Type B pancreatic cell (in vitro differentiated cells): ENCODE data around the gene IDH2. TPM values are rescaled to one million over a fixed set of nuclear protein-coding genes. Genes with fewer than 3 reads are reported as not detected.
A peak's percentile ranks its signal among the peaks of the same experiment; 100 is the strongest.

ENCODE experiments used
- DNase-seq: peaks from one replicate; pipeline ENCODE4 v3.0.0; 2021; ENCODE audit warnings: mixed read lengths; ENCODE audit not compliant: unreplicated experiment; ENCODE audit errors: extremely low spot score
- H3K27ac Mint-ChIP-seq: 2 replicates; pipeline ENCODE4 v1.8.0; 2021; ENCODE audit warnings: mild to moderate bottlenecking, mixed read lengths
- H3K27me3 Mint-ChIP-seq: 2 replicates; pipeline ENCODE4 v1.8.0; 2021; ENCODE audit warnings: mixed read lengths
- H3K36me3 Mint-ChIP-seq: 2 replicates; pipeline ENCODE4 v1.8.0; 2021; ENCODE audit warnings: mixed read lengths
- H3K4me1 Mint-ChIP-seq: one replicate; pipeline ENCODE4 v1.8.0; 2021; ENCODE audit warnings: mixed read lengths; ENCODE audit not compliant: unreplicated experiment
- H3K4me3 Mint-ChIP-seq: 2 replicates; pipeline ENCODE4 v1.8.0; 2021; ENCODE audit warnings: mild to moderate bottlenecking, mixed read lengths
- H3K9me3 Mint-ChIP-seq: 2 replicates; pipeline ENCODE4 v1.8.0; 2021; ENCODE audit warnings: mixed read lengths
- total RNA-seq: library from RNA; stranded (reverse); gene quantifications from 2 replicates; pipeline ENCODE4 v1.2.1, GENCODE V29; 2021; ENCODE audit warnings: low replicate concordance
- TF ChIP-seq, protein P1 (sequence below): fragments of 200-600 bp; sonication (generic); conservative IDR thresholded peaks from 2 replicates; pipeline ENCODE4 v1.5.0; 2021; ENCODE audit warnings: antibody characterized with exemption, mild to moderate bottlenecking

IDH2 gene
- total RNA-seq, 1 donor from 2014 or later: 225 TPM

GRCh38 chr15:90062023-90062442, 40.2 kb downstream of the IDH2 start:
- Mint-ChIP-seq H3K27ac (peak overlapping the region; percentile 75), H3K36me3 (no peaks in the 10 kb centered on the region), H3K4me3 (peak overlapping the region; percentile 31), H3K4me1 (peaks cover 45% of the 10 kb centered on the region), H3K27me3 (no peaks in the 10 kb centered on the region), H3K9me3 (no peaks in the 10 kb centered on the region)
- DNase-seq: no peak
- TF ChIP-seq, protein P1, sequence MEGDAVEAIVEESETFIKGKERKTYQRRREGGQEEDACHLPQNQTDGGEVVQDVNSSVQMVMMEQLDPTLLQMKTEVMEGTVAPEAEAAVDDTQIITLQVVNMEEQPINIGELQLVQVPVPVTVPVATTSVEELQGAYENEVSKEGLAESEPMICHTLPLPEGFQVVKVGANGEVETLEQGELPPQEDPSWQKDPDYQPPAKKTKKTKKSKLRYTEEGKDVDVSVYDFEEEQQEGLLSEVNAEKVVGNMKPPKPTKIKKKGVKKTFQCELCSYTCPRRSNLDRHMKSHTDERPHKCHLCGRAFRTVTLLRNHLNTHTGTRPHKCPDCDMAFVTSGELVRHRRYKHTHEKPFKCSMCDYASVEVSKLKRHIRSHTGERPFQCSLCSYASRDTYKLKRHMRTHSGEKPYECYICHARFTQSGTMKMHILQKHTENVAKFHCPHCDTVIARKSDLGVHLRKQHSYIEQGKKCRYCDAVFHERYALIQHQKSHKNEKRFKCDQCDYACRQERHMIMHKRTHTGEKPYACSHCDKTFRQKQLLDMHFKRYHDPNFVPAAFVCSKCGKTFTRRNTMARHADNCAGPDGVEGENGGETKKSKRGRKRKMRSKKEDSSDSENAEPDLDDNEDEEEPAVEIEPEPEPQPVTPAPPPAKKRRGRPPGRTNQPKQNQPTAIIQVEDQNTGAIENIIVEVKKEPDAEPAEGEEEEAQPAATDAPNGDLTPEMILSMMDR: no peak

DNA sequence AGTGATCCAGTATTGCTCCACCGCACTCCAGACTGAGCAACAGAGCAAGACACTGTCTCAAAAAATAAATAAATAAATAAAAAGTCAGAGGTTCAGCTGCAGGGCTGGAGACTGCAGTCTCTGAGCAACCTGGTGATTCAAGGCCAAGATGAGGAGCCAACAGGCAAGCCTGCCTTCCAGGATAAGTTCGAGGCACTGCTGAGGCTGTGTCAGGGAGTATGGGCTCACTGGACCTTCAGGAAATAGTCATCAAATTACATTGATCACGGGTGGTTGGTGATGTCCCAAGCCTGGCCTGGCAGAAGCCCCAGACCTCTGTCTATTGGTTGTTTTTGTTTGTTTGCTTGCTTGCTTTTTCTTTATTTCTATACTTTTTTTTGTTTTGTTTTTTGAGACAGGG, 41.5 kb downstream of the IDH2 start:
- Mint-ChIP-seq H3K27ac (no peak overlapping the region), H3K36me3 (no peaks in the 10 kb centered on the region), H3K4me3 (no peak overlapping the region), H3K4me1 (peaks cover 45% of the 10 kb centered on the region), H3K9me3 (no peaks in the 10 kb centered on the region), H3K27me3 (no peaks in the 10 kb centered on the region)
- TF ChIP-seq, protein P1: no peak
- DNase-seq: no peak

GRCh38 chr15:90059208-90059985, 42.9 kb downstream of the IDH2 start:
- H3K27me3 Mint-ChIP-seq: no peaks in the 10 kb centered on the region
- H3K36me3 Mint-ChIP-seq: peaks cover 4% of the 10 kb centered on the region
- peak overlapping the region; percentile 76 for H3K27ac Mint-ChIP-seq
- H3K4me3 Mint-ChIP-seq: no peak overlapping the region
- H3K4me1 Mint-ChIP-seq: peaks cover 54% of the 10 kb centered on the region
- no peak for DNase-seq
- TF ChIP-seq, protein P1: no peak
- H3K9me3 Mint-ChIP-seq: no peaks in the 10 kb centered on the region

DNA sequence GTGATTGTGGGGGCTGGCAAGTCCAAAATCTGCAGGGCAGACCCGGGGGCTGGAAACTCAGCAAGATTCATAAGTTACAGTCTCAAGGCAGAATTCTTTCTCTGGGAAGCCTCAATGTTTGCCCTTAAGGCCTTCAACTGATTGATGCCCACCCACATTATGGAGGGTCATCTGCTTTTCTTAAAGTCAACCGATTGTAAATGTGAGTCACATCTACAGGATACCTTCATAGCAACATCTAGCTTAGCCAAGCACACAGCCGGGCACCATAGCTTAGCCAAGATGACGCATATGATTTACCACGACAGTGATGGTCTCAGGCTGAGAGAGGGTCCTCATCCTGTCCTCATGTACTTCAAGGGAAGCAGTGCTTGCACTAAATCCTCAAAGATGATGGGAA, 43.5 kb downstream of the IDH2 start:
- no peak overlapping the region for H3K4me3 Mint-ChIP-seq
- H3K4me1 Mint-ChIP-seq: peaks cover 58% of the 10 kb centered on the region
- DNase-seq: no peak
- no peaks in the 10 kb centered on the region for H3K27me3 Mint-ChIP-seq
- peaks cover 4% of the 10 kb centered on the region for H3K36me3 Mint-ChIP-seq
- no peak overlapping the region for H3K27ac Mint-ChIP-seq
- no peaks in the 10 kb centered on the region for H3K9me3 Mint-ChIP-seq
- TF ChIP-seq, protein P1: no peak

GRCh38 chr15:90058308-90058707, 44.0 kb downstream of the IDH2 start:
- H3K27ac Mint-ChIP-seq: no peak overlapping the region
- DNase-seq: no peak
- H3K36me3 Mint-ChIP-seq: peaks cover 4% of the 10 kb centered on the region
- H3K27me3 Mint-ChIP-seq: no peaks in the 10 kb centered on the region
- TF ChIP-seq, protein P1: no peak
- peaks cover 55% of the 10 kb centered on the region for H3K4me1 Mint-ChIP-seq
- no peak overlapping the region for H3K4me3 Mint-ChIP-seq
- H3K9me3 Mint-ChIP-seq: no peaks in the 10 kb centered on the region
